ENCODE results near the gene MUCL3. TPM values are rescaled to one million over a fixed set of nuclear protein-coding genes. Genes with fewer than 3 reads are reported as not detected.

The MUCL3 gene
- total RNA-seq = not detected in 2 replicates

DNA sequence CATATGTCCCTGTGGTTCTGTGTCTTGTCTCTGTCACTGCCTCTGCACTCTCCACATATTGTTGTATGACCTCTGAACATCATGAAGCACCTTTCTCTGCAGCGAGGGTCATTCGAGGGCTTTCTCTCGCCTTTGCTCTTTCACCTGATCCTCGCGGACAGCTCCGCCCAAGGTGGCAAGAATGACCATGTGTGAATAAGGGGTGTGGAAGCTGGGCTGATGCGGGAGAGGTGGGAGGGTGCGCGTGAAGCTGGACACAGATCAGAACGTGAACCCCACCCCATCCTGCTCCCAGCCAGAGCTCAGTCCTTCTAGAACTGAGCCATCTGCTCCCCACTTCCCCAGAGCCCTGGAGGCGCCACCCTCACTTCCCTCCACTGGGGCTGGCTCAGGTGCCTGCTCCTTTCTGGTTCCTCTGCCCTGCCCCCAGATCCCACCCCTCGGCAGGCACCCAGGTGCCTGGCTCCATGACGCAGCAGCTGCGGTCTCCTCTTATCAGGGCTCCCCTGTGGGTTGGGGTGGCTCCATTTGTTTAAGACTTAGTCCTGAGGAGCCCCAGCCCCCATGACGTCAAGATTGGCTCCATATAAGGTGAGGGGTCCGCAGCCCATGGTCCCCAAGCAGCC is at the start of gene MUCL3:
Gene MUCL3, plus strand, starts transcription at position 613 of the 626 bp plus-strand sequence. CDS start 27 bp downstream, outside the sequence.

DNA sequence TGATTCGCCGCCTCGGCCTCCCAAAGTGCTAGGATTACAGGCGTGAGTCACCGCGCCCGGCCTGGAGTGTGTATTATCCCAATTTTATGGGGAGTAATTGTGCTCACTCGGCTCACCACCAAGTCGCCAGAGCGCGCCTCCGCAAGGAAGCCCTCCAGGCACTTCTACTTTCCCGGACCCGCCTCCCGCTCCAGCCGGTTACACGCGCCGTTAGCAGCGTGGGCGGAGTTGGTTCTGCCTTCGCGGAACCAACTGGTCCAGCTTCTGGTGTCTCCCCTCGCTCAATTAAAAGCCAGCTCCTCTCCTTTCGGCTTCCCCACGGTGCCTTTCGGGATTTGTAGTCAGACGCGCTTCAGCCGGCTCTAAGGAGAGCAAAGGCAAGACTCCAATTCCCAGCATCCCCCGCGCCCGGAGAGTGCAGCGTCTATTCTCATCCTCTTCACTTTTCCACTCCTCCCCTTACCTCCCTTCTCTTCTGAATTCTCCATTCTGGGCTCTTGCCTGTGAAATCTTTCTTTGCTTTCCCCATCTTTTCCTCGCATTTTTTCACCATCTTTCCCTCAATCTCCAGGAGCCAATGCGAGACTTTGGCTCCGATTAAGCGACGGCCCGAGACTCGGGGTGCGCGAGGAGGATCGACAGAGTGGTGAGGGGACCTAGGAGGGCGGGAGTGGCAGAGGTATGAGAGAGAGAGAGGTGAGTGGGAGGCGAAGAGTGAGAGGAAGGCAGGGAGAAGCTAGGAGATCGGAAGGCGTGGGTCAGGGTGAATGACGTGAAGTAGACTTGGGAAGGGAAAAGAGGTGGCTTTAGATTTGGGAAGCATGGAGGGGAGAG is 32.8 kb upstream of the MUCL3 start, which contains the start of gene GTF2H4:
Gene GTF2H4, plus strand, starts transcription at position 450 of the 834 bp plus-strand sequence.

DNA sequence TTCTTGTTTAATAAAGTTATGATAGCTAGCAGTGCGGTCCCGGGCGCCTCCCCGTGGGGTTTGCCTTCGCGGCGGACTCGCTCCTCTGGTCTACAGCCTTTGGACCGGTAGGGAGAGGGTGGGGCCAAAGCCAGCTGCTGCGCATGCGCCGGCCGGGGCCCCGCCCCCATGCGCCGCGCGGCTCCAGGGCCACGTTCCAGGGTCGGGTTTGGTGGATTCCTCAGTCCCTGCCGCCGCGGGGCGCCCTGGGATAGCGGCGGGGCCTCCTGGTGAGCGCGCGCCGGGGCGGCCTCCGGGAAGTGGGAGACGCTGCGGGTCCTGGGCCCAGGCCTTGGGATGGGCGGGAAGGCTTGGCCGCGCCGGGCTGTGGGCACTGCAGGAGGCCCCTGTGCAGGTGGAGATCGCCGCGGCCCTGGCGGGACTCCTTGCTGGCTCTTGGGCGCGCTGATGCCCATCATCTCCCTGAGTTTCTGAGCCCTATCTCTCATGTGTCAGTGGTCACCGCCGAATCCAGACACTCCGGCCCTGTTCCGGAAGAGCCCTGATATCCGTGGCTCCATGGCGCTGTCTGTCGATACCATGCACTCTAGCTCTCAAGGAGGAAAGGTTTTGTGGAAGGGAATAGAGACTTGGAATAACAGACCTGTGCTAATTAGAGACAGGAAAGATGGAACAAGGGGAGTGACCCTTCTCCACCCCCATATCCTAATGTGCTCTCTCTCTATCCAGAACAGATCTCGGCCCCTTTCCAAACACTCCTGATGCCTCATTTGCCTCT is 26.5 kb upstream of the MUCL3 start, which contains the start of gene VARS2:
Gene VARS2, plus strand, starts transcription at position 163 of the 778 bp plus-strand sequence. Its CDS starts 599 bp downstream, at position 762.

DNA sequence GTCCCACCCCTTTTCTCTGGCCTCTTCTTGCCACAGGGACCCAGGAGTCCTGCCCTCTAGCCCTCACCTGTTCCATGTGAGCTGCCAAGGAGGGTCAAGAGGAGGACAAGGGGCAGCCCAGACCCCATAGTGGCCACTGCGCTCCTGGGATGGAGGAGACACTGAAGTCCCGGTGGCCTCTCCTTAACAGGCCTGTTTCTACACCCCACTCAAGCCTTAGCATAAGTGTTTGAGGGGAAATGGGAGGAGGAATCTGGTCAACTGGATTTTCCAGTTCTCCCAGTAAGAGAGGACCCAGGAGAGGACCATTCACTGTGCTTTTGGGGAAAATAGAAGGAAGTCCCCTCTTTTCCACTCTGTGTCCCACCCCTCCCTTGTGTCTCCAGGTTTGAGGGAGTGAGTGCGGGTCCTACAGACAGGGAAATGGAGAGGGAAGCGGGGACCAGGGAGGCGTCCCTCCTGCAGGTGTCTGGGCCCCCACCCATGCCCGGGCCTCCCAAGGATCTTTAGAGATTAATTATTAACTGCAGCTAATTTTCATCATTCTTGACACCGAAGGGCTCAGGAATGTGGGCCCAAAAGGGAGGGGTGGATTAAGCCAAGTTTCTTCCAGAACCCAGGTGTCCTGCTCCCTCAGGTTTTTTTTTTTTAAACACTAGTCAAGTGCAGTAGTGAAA is 8.7 kb upstream of the MUCL3 start, which contains the start of gene SFTA2:
Gene SFTA2, minus strand, starts transcription at position 202 of the 677 bp plus-strand sequence. Its CDS starts 74 bp downstream, at position 128.

DNA sequence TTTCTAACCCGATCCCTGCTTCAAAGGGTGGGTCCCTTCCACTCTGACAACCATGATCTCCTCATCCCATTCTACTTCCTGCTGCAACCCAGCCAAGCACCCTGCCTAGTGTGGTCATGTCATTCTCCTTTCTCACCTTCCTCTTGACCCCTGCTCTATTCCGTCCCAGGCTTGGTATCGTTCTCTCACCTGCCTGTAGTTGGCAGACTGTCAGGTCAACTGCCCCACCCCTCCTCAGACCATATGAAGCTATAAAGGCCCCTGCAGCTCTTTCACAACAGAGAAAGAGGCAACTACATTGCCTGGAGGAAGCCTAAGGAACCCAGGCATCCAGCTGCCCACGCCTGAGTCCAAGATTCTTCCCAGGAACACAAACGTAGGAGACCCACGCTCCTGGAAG is 42.7 kb downstream of the MUCL3 start, which contains the start of gene MUC21:
Gene MUC21, plus strand, starts transcription at position 280 of the 400 bp plus-strand sequence. CDS start 241 bp downstream, outside the sequence.

Other genes with a start within 250 kb of the MUCL3 start
- gene NRM, start 250.0 kb upstream of the MUCL3 start, total RNA-seq = 21.0 and 24.1 TPM in 2 replicates
- gene MDC1, start 223.7 kb upstream of the MUCL3 start, total RNA-seq = 9.8 and 11.6 TPM in 2 replicates
- gene TUBB, start 220.6 kb upstream of the MUCL3 start, total RNA-seq = 2,052 and 2,194 TPM in 2 replicates
- 178 and 180 TPM in 2 replicates for gene FLOT1, start 198.3 kb upstream of the MUCL3 start, total RNA-seq
- gene IER3, start 196.4 kb upstream of the MUCL3 start, total RNA-seq = 56.9 and 75.8 TPM in 2 replicates
- 12.3 and 13.1 TPM in 2 replicates for gene DDR1, start 56.5 kb upstream of the MUCL3 start, total RNA-seq
- 9.4 and 10.9 TPM in 2 replicates for gene GTF2H4, start 32.8 kb upstream of the MUCL3 start, total RNA-seq
- 23.0 and 25.9 TPM in 2 replicates for gene VARS2, start 26.7 kb upstream of the MUCL3 start, total RNA-seq
- gene SFTA2, start 8.8 kb upstream of the MUCL3 start, total RNA-seq = not detected in 2 replicates
- not detected in 2 replicates for gene MUC21, start 42.7 kb downstream of the MUCL3 start, total RNA-seq
- gene MUC22, start 69.5 kb downstream of the MUCL3 start, total RNA-seq = not detected in 2 replicates
- gene C6orf15, start 171.6 kb downstream of the MUCL3 start, total RNA-seq = not detected in 2 replicates
- under 0.01 and 0.15 TPM in 2 replicates for gene PSORS1C1, start 173.8 kb downstream of the MUCL3 start, total RNA-seq
- not detected in 2 replicates for gene CDSN, start 179.5 kb downstream of the MUCL3 start, total RNA-seq
- gene PSORS1C2, start 198.1 kb downstream of the MUCL3 start, total RNA-seq = not detected in 2 replicates
- gene CCHCR1, start 216.8 kb downstream of the MUCL3 start, total RNA-seq = 19.9 and 23.9 TPM in 2 replicates
- gene TCF19, start 217.6 kb downstream of the MUCL3 start, total RNA-seq = 52.1 and 56.8 TPM in 2 replicates
- not detected in 2 replicates for gene POU5F1, start 229.7 kb downstream of the MUCL3 start, total RNA-seq